ENCODE data around the gene APOA5. TPM values are rescaled to one million over a fixed set of nuclear protein-coding genes. Genes with fewer than 3 reads are reported as not detected.

The APOA5 gene
- total RNA-seq, 4 donors from 2014 or later: not detected

DNA sequence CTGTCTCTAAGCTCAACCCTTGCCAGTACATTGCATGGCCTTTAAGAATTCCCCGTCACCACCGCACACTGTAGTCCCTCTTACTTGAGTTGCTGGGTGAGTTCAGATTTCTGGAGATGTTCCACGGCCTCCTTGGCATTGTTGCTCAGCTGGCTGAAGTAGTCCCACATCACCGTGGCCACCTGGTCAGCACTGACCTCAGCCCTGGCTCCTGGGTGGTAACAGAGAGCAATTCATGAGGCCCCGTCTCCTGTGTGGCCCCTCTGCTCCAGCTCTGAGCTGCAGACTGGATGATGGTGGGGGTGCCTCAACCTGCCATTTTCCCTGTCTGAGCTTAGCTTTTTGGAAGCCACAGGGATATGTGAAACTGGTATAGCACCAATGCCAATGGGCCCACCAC lies 30.9 kb upstream of the APOA5 start:
- intact Hi-C loops (cut with DNase I): no loop called here
- no peaks in the 10 kb centered on the region for H3K27me3 ChIP-seq
- H3K9me3 ChIP-seq: no peaks in the 10 kb centered on the region
- peak; percentile 52 to 56 for DNase-seq
- peak overlapping the region in 1 of 3 donors; percentile 11 for H3K27ac ChIP-seq
- no peak overlapping the region for H3K4me3 ChIP-seq (replicated peaks in 1 of 3)
- H3K4me1 ChIP-seq: peaks cover 0 to 10% of the 10 kb centered on the region in 2 donors
- no peaks in the 10 kb centered on the region for H3K36me3 ChIP-seq
- 48 to 60% methylated on average over 5 of the region's 5 CpGs for WGBS, 2 donors
- no peak for TF ChIP-seq POLR2A (IDR thresholded peaks at IDR 0.05)
- TF ChIP-seq, protein P1, sequence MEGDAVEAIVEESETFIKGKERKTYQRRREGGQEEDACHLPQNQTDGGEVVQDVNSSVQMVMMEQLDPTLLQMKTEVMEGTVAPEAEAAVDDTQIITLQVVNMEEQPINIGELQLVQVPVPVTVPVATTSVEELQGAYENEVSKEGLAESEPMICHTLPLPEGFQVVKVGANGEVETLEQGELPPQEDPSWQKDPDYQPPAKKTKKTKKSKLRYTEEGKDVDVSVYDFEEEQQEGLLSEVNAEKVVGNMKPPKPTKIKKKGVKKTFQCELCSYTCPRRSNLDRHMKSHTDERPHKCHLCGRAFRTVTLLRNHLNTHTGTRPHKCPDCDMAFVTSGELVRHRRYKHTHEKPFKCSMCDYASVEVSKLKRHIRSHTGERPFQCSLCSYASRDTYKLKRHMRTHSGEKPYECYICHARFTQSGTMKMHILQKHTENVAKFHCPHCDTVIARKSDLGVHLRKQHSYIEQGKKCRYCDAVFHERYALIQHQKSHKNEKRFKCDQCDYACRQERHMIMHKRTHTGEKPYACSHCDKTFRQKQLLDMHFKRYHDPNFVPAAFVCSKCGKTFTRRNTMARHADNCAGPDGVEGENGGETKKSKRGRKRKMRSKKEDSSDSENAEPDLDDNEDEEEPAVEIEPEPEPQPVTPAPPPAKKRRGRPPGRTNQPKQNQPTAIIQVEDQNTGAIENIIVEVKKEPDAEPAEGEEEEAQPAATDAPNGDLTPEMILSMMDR (IDR thresholded peaks at IDR 0.05): no peak

DNA sequence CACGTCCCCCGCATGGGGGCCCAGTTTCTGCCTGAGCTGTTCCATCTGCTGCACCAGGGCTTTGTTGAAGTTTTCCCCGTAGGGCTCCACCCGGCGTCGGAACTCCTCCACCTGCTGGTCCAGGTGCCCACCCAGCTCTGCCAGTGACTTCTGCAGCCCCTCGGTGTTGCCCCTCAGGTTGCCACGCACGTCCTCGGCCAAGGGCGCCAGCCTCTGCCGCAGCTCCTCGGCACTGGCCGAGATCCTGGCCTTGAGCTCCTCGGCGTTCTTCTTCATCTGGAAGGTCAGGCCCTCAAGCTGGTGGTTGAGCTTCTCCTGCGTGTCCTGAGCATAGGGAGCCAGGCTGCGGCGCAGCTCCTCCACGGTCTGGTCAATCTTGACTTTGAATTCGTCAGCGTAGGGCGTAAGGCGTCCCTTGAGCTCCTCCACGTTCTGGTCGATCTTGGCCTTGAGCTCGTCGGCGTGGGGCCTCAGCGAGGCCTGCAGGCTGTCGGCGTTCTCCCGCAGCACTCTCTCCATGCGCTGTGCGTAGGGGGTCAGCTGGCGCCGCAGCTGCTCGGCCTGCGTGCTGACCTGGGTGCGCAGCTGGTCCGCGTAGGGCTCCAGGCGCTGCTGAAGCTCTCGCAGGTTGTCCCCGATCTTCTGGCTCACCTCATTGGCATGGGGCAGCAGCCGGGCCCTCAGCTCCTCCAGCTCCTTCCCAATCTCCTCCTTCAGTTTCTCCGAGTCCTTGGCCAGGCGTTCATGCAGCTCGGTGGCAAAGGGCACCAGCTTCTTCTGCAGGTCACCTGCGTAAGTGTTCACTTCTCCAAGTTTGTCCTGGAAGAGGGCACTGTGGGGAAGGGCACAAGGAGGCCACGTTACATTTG lies 29.6 kb upstream of the APOA5 start:
- intact Hi-C loops (cut with DNase I): no loop called here
- no peaks in the 10 kb centered on the region for H3K27me3 ChIP-seq
- no peaks in the 10 kb centered on the region for H3K36me3 ChIP-seq
- H3K4me1 ChIP-seq: peaks cover 0 to 10% of the 10 kb centered on the region in 2 donors
- no peak for TF ChIP-seq POLR2A (IDR thresholded peaks at IDR 0.05)
- 93 to 95% methylated on average over 42 to 51 of the region's 51 CpGs for WGBS, 2 donors
- no peaks in the 10 kb centered on the region for H3K9me3 ChIP-seq
- no peak for DNase-seq
- no peak overlapping the region for H3K4me3 ChIP-seq (replicated peaks in 1 of 3)
- no peak overlapping the region for H3K27ac ChIP-seq

DNA sequence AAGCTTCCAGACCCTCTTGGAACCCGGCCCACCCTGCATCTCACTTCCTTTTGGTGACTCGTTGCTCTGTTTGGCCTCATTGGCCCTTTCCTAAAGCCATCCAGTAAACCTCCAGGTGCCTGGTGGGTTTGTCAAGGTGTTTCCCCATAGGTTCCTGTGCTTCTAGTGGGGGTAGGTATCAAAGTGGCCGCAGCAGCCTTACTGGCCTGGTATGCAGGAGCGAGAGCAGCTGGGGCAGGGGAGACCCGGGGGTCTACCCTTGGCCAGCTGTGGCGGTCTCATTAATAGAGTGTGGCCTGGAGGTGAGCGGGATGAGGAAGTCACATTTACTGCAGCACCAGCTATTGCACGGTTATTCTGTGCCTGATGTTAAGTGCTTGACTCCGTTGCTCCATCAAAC lies 27.4 kb upstream of the APOA5 start:
- WGBS, 2 donors: 91 to 95% methylated on average over 7 to 9 of the region's 9 CpGs

DNA sequence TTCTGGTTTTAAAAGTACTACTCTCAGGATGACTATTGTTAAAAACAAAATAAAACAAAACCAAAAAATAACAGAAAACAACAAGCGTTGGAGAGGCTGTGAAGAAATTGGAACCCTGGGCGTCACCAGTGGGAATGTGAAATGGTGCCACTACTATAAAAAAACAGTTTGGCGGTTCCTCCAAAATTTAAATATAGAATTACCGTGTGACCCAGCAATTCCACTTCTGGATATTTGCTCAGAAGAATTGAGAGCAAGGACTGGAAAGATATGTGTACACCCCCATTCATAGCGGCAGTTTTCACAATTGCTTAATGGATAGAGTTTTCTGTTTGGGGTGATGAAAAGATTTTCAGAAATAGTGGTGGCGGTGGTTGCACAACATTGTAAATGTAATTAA lies 22.8 kb upstream of the APOA5 start:
- Histone ChIP-seq H3K9me3 (no peaks in the 10 kb centered on the region), H3K27ac (no peak overlapping the region), H3K4me3 (replicated peaks in 1 of 3) (no peak overlapping the region), H3K27me3 (no peaks in the 10 kb centered on the region), H3K36me3 (no peaks in the 10 kb centered on the region), H3K4me1 (no peaks in the 10 kb centered on the region)
- intact Hi-C loops (cut with DNase I): no loop called here
- DNase-seq: no peak
- TF ChIP-seq, protein P1 (IDR thresholded peaks at IDR 0.05): no peak
- no peak for TF ChIP-seq POLR2A (IDR thresholded peaks at IDR 0.05)
- 89 to 92% methylated on average over 6 of the region's 6 CpGs for WGBS, 2 donors

More for the DNA sequence above, 27.4 kb upstream of the APOA5 start:
- no peak overlapping the region for H3K27ac ChIP-seq
- H3K27me3 ChIP-seq: no peaks in the 10 kb centered on the region
- peaks cover 0 to 10% of the 10 kb centered on the region in 2 donors for H3K4me1 ChIP-seq
- H3K4me3 ChIP-seq (replicated peaks in 1 of 3): no peak overlapping the region
- H3K36me3 ChIP-seq: no peaks in the 10 kb centered on the region
- TF ChIP-seq, protein P1 (IDR thresholded peaks at IDR 0.05): no peak
- TF ChIP-seq POLR2A (IDR thresholded peaks at IDR 0.05): no peak
- intact Hi-C loops (cut with DNase I): no loop called here
- no peak for DNase-seq
- H3K9me3 ChIP-seq: no peaks in the 10 kb centered on the region

DNA sequence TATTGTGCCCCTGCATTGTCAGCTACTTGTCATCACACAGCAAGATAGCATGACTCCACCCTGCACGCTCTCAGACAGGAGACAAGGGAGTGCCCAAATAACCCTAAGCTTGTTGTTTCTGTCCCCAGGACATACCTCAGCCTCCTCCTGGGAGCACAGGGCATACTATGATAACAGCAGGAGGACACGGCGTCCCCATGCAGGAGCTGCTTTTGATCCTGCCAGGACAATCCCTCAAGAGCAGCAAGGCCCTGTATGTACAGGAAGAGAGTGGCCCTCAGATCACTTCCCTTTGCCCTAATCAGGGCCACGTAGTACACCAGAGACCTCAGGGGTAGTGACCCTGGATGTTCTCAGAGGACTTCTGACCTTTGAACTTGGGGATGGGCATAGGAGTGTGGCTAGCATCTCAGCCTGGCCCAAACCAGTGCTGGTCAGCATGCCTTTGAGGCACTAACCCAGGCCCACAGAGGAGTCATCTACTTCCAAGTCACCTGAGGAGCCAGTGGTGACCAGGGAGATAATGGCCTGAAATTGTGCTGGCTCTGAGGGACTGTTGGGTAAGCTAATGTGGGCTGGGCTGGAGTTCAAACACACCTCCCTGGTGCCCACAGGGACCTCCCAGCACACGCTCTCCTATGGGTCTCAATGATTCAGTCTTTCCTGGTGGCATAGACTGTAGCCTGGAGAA lies 22.2 kb upstream of the APOA5 start:
- Histone ChIP-seq H3K9me3 (no peaks in the 10 kb centered on the region), H3K4me1 (no peaks in the 10 kb centered on the region), H3K27ac (no peak overlapping the region), H3K4me3 (replicated peaks in 1 of 3) (no peak overlapping the region), H3K36me3 (no peaks in the 10 kb centered on the region), H3K27me3 (no peaks in the 10 kb centered on the region)
- WGBS, 2 donors: 65 to 72% methylated on average over 2 to 5 of the region's 5 CpGs
- no peak for DNase-seq
- intact Hi-C loops (cut with DNase I): no loop called here
- TF ChIP-seq, protein P1 (IDR thresholded peaks at IDR 0.05): no peak
